IPS DF 6.9 (cell line): Measurements from ENCODE around the gene KDM2A.
"Not testable (repeated sequence)": the region's sequence is repeated elsewhere in the genome, so short reads cannot be mapped to it uniquely, and the experiment has no call there.

Experiments used
- DNase-seq: peaks from one replicate; pipeline ENCODE4 v3.0.0-alpha.2; 2013; ENCODE audit warnings: low read depth, low spot score
- H3K27ac ChIP-seq: one replicate; pipeline ENCODE4 v1.5.1; 2013; ENCODE audit warnings: low read length, control low read depth
- H3K27me3 ChIP-seq: 2 replicates; pipeline ENCODE4 v1.6.1; 2013; ENCODE audit warnings: mild to moderate bottlenecking, low read length; ENCODE audit not compliant: control insufficient read depth, insufficient read depth
- H3K36me3 ChIP-seq: 2 replicates; pipeline ENCODE4 v1.6.1; 2013; ENCODE audit warnings: low read length; ENCODE audit not compliant: control insufficient read depth, insufficient read depth
- H3K4me1 ChIP-seq: 2 replicates; pipeline ENCODE4 v1.6.1; 2013; ENCODE audit warnings: low read length; ENCODE audit not compliant: control insufficient read depth, insufficient read depth
- H3K4me3 ChIP-seq: 2 replicates; pipeline ENCODE4 v1.5.1; 2013; ENCODE audit warnings: mild to moderate bottlenecking, low read length
- H3K9me3 ChIP-seq: 2 replicates; pipeline ENCODE4 v1.6.1; 2013; ENCODE audit warnings: low read length, inconsistent platforms; ENCODE audit not compliant: control insufficient read depth, insufficient read depth
- WGBS: extraction: QIAGEN DNeasy Blood & Tissue Kit; methylation state at CpG from one replicate; pipeline ENCODE4 v1.1.7; 2013; ENCODE audit warnings: mixed read lengths, missing lambda C conversion rate; ENCODE audit not compliant: insufficient read length, insufficient coverage; 5-methylcytosine and 5-hydroxymethylcytosine counted together

Gene KDM2A

DNA sequence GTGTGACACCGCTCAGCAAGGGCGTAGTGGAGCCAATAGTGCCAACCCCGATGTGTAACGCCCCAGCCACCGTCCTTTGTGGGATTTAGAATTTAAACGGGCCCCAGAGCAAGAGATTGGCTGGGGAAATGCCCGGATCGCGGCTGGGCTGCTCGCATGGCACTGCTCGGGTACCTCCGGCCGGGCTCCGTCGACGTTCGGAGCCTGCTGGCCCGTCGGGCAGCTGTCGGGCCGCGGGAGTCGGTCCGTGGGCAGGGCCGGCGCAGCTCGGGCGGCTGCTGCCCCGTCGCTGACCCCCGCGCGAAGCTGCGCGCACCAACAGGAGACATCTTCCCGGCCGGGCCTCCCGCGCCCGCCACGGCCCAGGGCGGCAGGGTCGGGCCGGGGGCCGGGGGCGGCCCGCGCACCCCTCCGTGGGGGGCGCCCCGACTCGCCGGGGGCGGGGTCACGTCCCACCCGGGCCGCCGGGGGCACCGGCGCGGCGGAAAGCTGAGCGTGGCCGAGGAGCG, 1.3 kb upstream of the KDM2A start:
- no peak for DNase-seq
- Histone ChIP-seq H3K27me3 (no peaks in the 10 kb centered on the region), H3K9me3 (no peaks in the 10 kb centered on the region), H3K36me3 (no peaks in the 10 kb centered on the region), H3K4me3 (peak overlapping the region; percentile 49; the same call in 1 of the 2 replicates), H3K4me1 (peaks cover 2% of the 10 kb centered on the region), H3K27ac (no peak overlapping the region)
- WGBS, result no CpG with 5 or more reads among the region's 65 CpGs

GRCh38 chr11:67118181-67118766, 789 bp upstream of the KDM2A start:
- no CpG with 5 or more reads among the region's 59 CpGs for WGBS
- Histone ChIP-seq H3K4me3 (peak overlapping the region; percentile 49; the same call in 1 of the 2 replicates), H3K9me3 (no peaks in the 10 kb centered on the region), H3K27ac (no peak overlapping the region), H3K4me1 (peaks cover 2% of the 10 kb centered on the region; the same call in 1 of the 2 replicates), H3K27me3 (no peaks in the 10 kb centered on the region), H3K36me3 (no peaks in the 10 kb centered on the region)
- DNase-seq, result no peak

DNA sequence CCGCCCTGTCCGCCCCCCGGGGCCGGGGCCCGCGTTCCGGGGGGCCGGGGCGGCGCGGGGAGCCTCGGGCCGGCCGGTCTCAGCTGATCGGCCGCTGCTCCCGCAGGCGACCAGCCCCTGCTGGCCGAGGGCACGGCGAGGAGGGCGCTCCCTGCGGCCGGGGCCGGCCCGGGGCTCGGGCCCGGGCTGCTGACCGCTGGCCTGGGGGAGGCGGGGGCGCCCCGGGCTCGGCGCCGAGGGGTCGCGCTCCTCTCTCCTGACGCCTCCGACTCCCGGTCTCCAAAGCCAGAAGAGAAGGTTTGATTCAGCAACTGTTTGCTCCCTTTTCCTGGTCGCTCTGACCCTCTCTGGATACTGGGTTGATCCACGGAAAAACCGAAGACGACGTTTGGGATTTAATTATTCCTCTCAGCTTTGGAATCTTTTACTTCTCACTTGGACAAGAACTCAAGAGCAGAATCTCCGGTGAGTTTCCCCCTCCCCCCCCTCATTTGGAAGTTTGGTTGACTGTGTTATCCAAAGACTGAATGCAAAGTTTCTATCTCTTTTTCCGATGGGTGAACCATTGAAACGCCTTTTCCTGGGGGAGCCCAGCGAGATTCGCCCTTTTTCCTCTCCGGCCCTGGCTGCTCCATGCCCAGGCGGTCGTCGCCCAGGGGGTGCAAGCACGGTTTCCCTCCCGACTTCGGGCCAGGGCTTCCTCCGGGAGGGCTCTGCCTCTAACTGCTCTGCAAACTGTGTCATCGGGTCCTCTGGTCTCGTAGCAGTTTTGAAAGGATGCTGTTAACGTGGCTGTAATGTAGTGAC, 725 bp downstream of the KDM2A start:
- Histone ChIP-seq H3K4me1 (peaks cover 2% of the 10 kb centered on the region; the same call in 1 of the 2 replicates), H3K27ac (no peak overlapping the region), H3K36me3 (no peaks in the 10 kb centered on the region), H3K27me3 (no peaks in the 10 kb centered on the region), H3K4me3 (peak overlapping the region; percentile 89), H3K9me3 (no peaks in the 10 kb centered on the region)
- DNase-seq, result no peak
- WGBS, result no CpG with 5 or more reads among the region's 61 CpGs

- no peak for DNase-seq
- peak overlapping the region; percentile 89; the same call in 1 of the 2 replicates for H3K4me3 ChIP-seq
- no CpG with 5 or more reads among the region's 12 CpGs for WGBS
Measured at GRCh38 chr11:67120456-67120855, 1.4 kb downstream of the KDM2A start.

GRCh38 chr11:67120881-67121710, 2.0 kb downstream of the KDM2A start:
- Histone ChIP-seq H3K36me3 (no peaks in the 10 kb centered on the region; the same call in 1 of the 2 replicates), H3K4me1 (peaks cover 2% of the 10 kb centered on the region; the same call in 1 of the 2 replicates), H3K4me3 (peak overlapping the region; percentile 89; the same call in 1 of the 2 replicates), H3K9me3 (no peaks in the 10 kb centered on the region), H3K27ac (no peak overlapping the region), H3K27me3 (no peaks in the 10 kb centered on the region)
- DNase-seq, result no peak
- 100% methylated on average over 1 of the region's 9 CpGs for WGBS

More at GRCh38 chr11:67120456-67120855, 1.4 kb downstream of the KDM2A start:
- H3K27ac ChIP-seq, result no peak overlapping the region
- H3K27me3 ChIP-seq, result no peaks in the 10 kb centered on the region
- H3K36me3 ChIP-seq, result no peaks in the 10 kb centered on the region
- H3K9me3 ChIP-seq, result no peaks in the 10 kb centered on the region
- peaks cover 2% of the 10 kb centered on the region; the same call in 1 of the 2 replicates for H3K4me1 ChIP-seq

GRCh38 chr11:67123801-67124200, 4.7 kb downstream of the KDM2A start:
- WGBS, result no CpG with 5 or more reads among the region's 5 CpGs
- H3K4me1 ChIP-seq, H3K27me3 ChIP-seq, DNase-seq, H3K36me3 ChIP-seq, H3K4me3 ChIP-seq, H3K27ac ChIP-seq, H3K9me3 ChIP-seq: not testable (repeated sequence)

- H3K27ac ChIP-seq, H3K36me3 ChIP-seq, H3K4me1 ChIP-seq, DNase-seq, H3K4me3 ChIP-seq, H3K27me3 ChIP-seq, H3K9me3 ChIP-seq: not testable (repeated sequence)
- no CpG with 5 or more reads among the region's 8 CpGs for WGBS
Measured at GRCh38 chr11:67126243-67126642, 7.2 kb downstream of the KDM2A start.

DNA sequence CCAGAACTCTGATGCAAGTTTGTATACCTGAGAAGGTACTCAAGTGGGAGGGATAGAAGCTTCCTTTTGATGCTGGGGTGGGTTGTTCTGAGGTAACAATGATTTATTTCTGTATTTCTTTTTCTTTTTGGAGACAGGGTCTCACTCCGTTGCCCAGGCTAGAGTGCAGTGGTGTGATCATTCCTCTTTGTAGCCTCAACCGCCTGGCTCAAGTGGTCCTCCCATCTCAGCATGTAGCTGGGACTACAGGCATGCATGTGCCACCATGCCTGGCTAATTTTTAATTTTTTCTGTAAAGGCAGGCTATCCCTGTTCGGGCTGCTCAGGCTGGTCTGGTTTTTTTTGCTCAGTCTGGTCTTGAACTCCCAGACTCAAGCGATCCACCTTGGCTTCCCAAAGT, 7.9 kb downstream of the KDM2A start:
- WGBS, result no CpG with 5 or more reads among the region's 4 CpGs
- no peak for DNase-seq
- no peaks in the 10 kb centered on the region for H3K4me1 ChIP-seq
- no peaks in the 10 kb centered on the region for H3K27me3 ChIP-seq
- H3K36me3 ChIP-seq, result no peaks in the 10 kb centered on the region; the same call in 1 of the 2 replicates
- H3K9me3 ChIP-seq, result no peaks in the 10 kb centered on the region
- no peak overlapping the region for H3K4me3 ChIP-seq
- no peak overlapping the region for H3K27ac ChIP-seq

- not testable (repeated sequence) for DNase-seq, H3K9me3 ChIP-seq, H3K36me3 ChIP-seq, H3K4me3 ChIP-seq, H3K27me3 ChIP-seq, H3K4me1 ChIP-seq, H3K27ac ChIP-seq
- WGBS, result no CpG with 5 or more reads among the region's 10 CpGs
Measured at GRCh38 chr11:67130861-67131260, 11.8 kb downstream of the KDM2A start.

DNA sequence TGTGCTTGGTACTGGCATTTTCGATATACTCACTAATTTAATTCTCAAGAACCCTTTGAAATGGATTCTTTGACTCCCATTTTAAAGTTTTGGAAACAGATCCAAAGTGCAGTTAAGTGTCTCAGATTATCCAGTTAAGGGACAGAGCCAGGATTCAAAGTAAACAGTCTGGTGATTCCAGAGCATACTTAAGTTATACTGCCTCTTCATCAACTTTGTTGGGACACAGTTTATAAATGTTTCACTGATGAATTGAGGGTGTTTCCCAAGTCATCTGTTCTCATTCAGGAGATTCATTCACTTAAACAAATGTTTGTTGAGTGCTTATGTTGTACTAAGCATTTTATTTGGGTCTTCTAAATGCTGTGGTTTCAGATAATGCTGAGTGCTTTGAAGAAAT, 17.1 kb downstream of the KDM2A start:
- no CpG with 5 or more reads among the region's 1 CpG for WGBS
- H3K36me3 ChIP-seq, result peaks cover 2% of the 10 kb centered on the region; the same call in 1 of the 2 replicates

More for the DNA sequence above, 17.1 kb downstream of the KDM2A start:
- no peaks in the 10 kb centered on the region for H3K9me3 ChIP-seq
- no peaks in the 10 kb centered on the region for H3K4me1 ChIP-seq
- no peak overlapping the region for H3K4me3 ChIP-seq
- H3K27me3 ChIP-seq, result no peaks in the 10 kb centered on the region
- DNase-seq, result no peak
- H3K27ac ChIP-seq, result no peak overlapping the region
